IPS DF 6.9 (cell line): ENCODE data around the gene ZPLD1.

Source experiments
- DNase-seq: peaks from one replicate; pipeline ENCODE4 v3.0.0-alpha.2; 2013; ENCODE audit warnings: low read depth, low spot score
- H3K27ac ChIP-seq: one replicate; pipeline ENCODE4 v1.5.1; 2013; ENCODE audit warnings: low read length, control low read depth
- H3K27me3 ChIP-seq: 2 replicates; pipeline ENCODE4 v1.6.1; 2013; ENCODE audit warnings: mild to moderate bottlenecking, low read length; ENCODE audit not compliant: control insufficient read depth, insufficient read depth
- H3K36me3 ChIP-seq: 2 replicates; pipeline ENCODE4 v1.6.1; 2013; ENCODE audit warnings: low read length; ENCODE audit not compliant: control insufficient read depth, insufficient read depth
- H3K4me1 ChIP-seq: 2 replicates; pipeline ENCODE4 v1.6.1; 2013; ENCODE audit warnings: low read length; ENCODE audit not compliant: control insufficient read depth, insufficient read depth
- H3K4me3 ChIP-seq: 2 replicates; pipeline ENCODE4 v1.5.1; 2013; ENCODE audit warnings: mild to moderate bottlenecking, low read length
- H3K9me3 ChIP-seq: 2 replicates; pipeline ENCODE4 v1.6.1; 2013; ENCODE audit warnings: low read length, inconsistent platforms; ENCODE audit not compliant: control insufficient read depth, insufficient read depth
- WGBS: extraction: QIAGEN DNeasy Blood & Tissue Kit; methylation state at CpG from one replicate; pipeline ENCODE4 v1.1.7; 2013; ENCODE audit warnings: mixed read lengths, missing lambda C conversion rate; ENCODE audit not compliant: insufficient read length, insufficient coverage; 5-methylcytosine and 5-hydroxymethylcytosine counted together

Gene ZPLD1

DNA sequence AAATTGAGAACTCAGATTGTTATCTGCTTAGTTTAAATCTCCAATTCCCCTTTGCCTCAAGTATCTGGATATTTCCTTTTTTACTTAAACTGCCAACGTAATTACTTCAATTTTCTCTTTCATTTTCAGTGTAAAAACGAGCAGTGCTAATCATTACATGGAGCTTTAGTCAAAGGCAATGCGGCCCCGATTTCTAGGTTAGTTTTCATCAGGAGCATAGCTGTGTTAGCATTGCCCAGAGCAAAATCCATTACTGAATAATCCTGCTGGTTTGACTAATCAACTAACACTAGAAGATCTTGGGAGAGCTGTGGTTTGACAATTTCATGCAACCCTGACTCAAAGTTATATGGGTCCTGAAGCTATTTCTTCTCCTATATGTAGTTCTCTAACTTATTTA is 46.2 kb downstream of the ZPLD1 start:
- Histone ChIP-seq H3K9me3 (no peaks in the 10 kb centered on the region), H3K4me3 (no peak overlapping the region), H3K27ac (no peak overlapping the region), H3K36me3 (no peaks in the 10 kb centered on the region), H3K27me3 (no peaks in the 10 kb centered on the region), H3K4me1 (no peaks in the 10 kb centered on the region)
- WGBS = no CpG with 5 or more reads among the region's 4 CpGs
- no peak for DNase-seq

DNA sequence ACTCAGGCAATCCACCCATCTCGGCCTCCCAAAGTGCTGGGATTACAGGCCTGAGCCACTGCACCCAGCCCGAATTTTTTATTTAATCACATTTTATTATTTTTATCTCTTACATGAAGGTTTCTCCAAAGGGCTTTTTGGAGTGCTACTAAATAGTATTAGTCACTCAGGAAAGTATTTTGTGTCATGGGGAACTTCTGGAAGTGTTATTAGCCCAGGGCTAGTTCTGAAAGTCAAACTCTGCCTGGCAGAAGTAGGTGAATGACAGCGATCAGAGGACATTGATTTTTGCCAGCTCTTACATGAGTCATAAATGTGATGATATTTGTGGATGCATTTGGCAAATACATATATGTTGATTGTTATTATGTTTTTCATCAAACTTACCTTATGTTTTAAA is 48.7 kb downstream of the ZPLD1 start:
- H3K4me1 ChIP-seq = no peaks in the 10 kb centered on the region
- no peak overlapping the region for H3K4me3 ChIP-seq
- H3K27ac ChIP-seq = no peak overlapping the region
- H3K27me3 ChIP-seq = no peaks in the 10 kb centered on the region
- H3K9me3 ChIP-seq = no peaks in the 10 kb centered on the region
- H3K36me3 ChIP-seq = no peaks in the 10 kb centered on the region
- DNase-seq = no peak
- WGBS = no CpG with 5 or more reads among the region's 3 CpGs

DNA sequence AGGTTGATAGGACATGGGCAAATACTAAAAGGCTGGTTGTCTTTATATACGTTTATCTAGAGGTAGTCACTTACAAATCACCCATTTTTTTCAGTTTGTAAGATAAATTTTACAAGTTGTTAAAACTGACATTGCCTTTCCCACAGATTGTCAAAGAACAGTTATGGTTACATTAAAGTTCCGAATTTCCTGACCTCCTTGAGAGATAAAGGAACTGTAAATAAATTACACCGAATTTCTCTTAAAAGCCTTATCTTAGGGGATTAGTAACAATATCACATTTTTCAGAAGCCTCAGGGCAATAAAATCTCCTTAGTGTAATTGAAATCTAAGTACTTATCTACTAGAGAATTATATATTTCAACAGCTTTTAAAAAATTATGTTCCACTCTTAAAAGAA is 49.5 kb downstream of the ZPLD1 start:
- H3K4me3 ChIP-seq = no peak overlapping the region
- WGBS = no CpG with 5 or more reads among the region's 3 CpGs
- no peak for DNase-seq
- H3K27ac ChIP-seq = no peak overlapping the region
- no peaks in the 10 kb centered on the region for H3K27me3 ChIP-seq
- H3K4me1 ChIP-seq = no peaks in the 10 kb centered on the region
- H3K9me3 ChIP-seq = no peaks in the 10 kb centered on the region
- H3K36me3 ChIP-seq = no peaks in the 10 kb centered on the region

- DNase-seq = no peak
- H3K4me3 ChIP-seq = no peak overlapping the region
- no peak overlapping the region for H3K27ac ChIP-seq
- no CpG with 5 or more reads among the region's 2 CpGs for WGBS
- no peaks in the 10 kb centered on the region for H3K4me1 ChIP-seq
- H3K36me3 ChIP-seq = no peaks in the 10 kb centered on the region
- H3K9me3 ChIP-seq = no peaks in the 10 kb centered on the region
- no peaks in the 10 kb centered on the region for H3K27me3 ChIP-seq
Measured at GRCh38 chr3:102485701-102486100, 50.9 kb downstream of the ZPLD1 start.

DNA sequence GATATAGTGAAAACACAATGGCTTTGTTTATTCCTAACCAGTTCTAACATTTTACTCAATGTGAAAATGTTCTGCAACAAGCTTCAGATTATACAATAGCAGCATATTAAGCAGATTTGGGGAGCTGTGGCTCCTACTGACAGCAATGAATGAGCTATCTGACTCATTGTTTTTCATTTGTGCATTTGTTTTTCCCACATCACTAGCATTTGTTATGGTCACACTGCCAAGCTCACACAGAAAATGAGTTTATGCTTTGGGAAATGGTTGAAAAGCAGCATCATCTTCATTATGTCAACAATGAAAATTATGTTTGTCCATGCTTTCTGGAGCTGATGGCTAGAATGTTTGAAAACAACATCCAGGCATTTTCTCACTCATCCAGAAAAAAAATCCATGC is 53.5 kb downstream of the ZPLD1 start:
- Histone ChIP-seq H3K4me3 (no peak overlapping the region), H3K27me3 (no peaks in the 10 kb centered on the region), H3K27ac (no peak overlapping the region), H3K36me3 (no peaks in the 10 kb centered on the region; the same call in 1 of the 2 replicates), H3K9me3 (no peaks in the 10 kb centered on the region), H3K4me1 (no peaks in the 10 kb centered on the region)
- no peak for DNase-seq

DNA sequence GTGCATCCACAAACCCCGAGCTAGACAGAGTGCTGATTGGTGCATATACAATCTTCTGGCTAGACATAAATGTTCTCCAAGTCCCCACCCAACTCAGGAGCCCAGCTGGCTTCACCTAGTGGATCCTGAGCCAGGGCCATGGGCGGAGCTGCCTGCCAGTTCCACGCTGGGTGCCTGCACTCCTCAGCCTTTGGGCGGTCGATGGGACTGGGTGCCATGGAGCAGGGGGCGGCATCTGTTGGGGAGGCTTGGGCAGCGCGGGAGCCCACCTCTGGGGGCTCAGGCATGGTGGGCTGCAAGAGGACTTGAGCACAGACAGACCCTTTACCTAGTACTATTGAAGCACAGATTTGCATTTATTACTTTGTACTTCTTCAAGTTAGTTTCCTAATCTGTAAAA is 57.5 kb downstream of the ZPLD1 start:
- Histone ChIP-seq H3K27ac (no peak overlapping the region), H3K9me3 (no peaks in the 10 kb centered on the region), H3K36me3 (no peaks in the 10 kb centered on the region; the same call in 1 of the 2 replicates), H3K4me3 (no peak overlapping the region), H3K27me3 (no peaks in the 10 kb centered on the region), H3K4me1 (no peaks in the 10 kb centered on the region)
- WGBS = no CpG with 5 or more reads among the region's 8 CpGs
- no peak for DNase-seq

DNA sequence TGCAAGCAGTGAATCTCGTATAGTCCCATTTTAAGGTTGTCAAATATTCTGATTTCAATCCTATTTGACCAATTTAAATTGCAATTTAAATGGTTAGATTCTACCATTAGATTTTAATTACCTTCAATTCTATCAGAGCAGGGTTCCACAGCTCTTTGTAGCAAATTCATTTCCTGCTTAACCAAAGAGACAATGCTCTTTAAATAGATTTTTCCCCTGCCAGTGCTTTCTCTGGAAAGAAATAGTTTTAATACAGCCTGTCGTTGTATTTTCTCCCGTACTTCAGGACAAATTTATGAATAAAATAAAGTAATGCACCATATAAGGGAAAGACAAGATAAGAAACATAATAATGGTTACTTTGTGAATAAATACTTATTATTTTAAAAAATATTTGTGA is 62.8 kb downstream of the ZPLD1 start:
- no CpG with 5 or more reads among the region's 3 CpGs for WGBS

GRCh38 chr3:102505542-102505941 is 70.7 kb downstream of the ZPLD1 start:
- Histone ChIP-seq H3K4me1 (no peaks in the 10 kb centered on the region), H3K36me3 (no peaks in the 10 kb centered on the region), H3K27me3 (no peaks in the 10 kb centered on the region), H3K27ac (no peak overlapping the region), H3K4me3 (no peak overlapping the region), H3K9me3 (no peaks in the 10 kb centered on the region; the same call in 1 of the 2 replicates)
- WGBS = no CpG with 5 or more reads among the region's 2 CpGs
- no peak for DNase-seq

More for the DNA sequence above, 62.8 kb downstream of the ZPLD1 start:
- Histone ChIP-seq H3K4me3 (no peak overlapping the region), H3K27ac (no peak overlapping the region), H3K9me3 (no peaks in the 10 kb centered on the region), H3K36me3 (no peaks in the 10 kb centered on the region), H3K27me3 (no peaks in the 10 kb centered on the region), H3K4me1 (no peaks in the 10 kb centered on the region)
- DNase-seq = no peak

- no peaks in the 10 kb centered on the region for H3K36me3 ChIP-seq
- H3K4me3 ChIP-seq = no peak overlapping the region
- H3K4me1 ChIP-seq = no peaks in the 10 kb centered on the region
- no CpG with 5 or more reads among the region's 3 CpGs for WGBS
- no peak overlapping the region for H3K27ac ChIP-seq
- no peak for DNase-seq
- no peaks in the 10 kb centered on the region for H3K9me3 ChIP-seq
- no peaks in the 10 kb centered on the region for H3K27me3 ChIP-seq
Measured at GRCh38 chr3:102510663-102511062, 75.8 kb downstream of the ZPLD1 start.

- H3K27ac ChIP-seq = no peak overlapping the region
- H3K9me3 ChIP-seq = no peaks in the 10 kb centered on the region
- no peaks in the 10 kb centered on the region for H3K27me3 ChIP-seq
- H3K4me3 ChIP-seq = no peak overlapping the region
- DNase-seq = no peak
- WGBS = no CpG with 5 or more reads among the region's 1 CpG
- no peaks in the 10 kb centered on the region for H3K4me1 ChIP-seq
- no peaks in the 10 kb centered on the region for H3K36me3 ChIP-seq
Measured at GRCh38 chr3:102511168-102511567, 76.4 kb downstream of the ZPLD1 start.

DNA sequence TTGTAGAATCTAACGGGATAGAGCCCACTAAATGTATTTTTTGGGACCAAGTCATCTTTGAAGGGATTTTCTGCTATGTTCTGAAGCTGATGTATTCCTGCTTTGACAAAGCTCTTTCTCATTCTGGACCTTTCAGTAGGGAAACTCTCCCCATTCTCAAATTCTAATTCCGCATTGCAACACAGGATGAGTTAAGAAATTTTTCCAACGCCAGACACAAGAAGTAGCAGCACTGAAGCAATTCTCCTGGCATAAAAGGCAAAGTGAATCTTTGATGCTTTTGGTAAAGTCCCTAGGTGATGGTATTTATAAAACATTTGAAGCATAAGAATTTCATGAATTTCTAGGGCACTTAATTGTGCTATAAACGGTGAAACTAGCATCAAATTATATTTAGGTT is 76.8 kb downstream of the ZPLD1 start:
- Histone ChIP-seq H3K4me3 (no peak overlapping the region), H3K9me3 (no peaks in the 10 kb centered on the region), H3K36me3 (no peaks in the 10 kb centered on the region), H3K27ac (no peak overlapping the region), H3K4me1 (no peaks in the 10 kb centered on the region), H3K27me3 (no peaks in the 10 kb centered on the region)
- no CpG with 5 or more reads among the region's 4 CpGs for WGBS
- DNase-seq = no peak
